Subcutaneous adipose tissue (tissue), 4 donors: ENCODE results near the gene BAG5. TPM values are rescaled to one million over a fixed set of nuclear protein-coding genes. Genes with fewer than 3 reads are reported as not detected.

Experiments used
- total RNA-seq, 4 donors: library from RNA; depleted of rRNA; stranded (reverse); fragments of >200 nt; gene quantifications; one replicate each; pipeline ENCODE4 v1.1.0, GENCODE V29; 2016
- TF ChIP-seq, protein P1 (sequence below): fragments of 450-650 bp; IDR thresholded peaks from one replicate; pipeline ENCODE4 v1.5.1; 2016; ENCODE audit warnings: low read depth, mild to moderate bottlenecking, control low read depth, antibody characterized with exemption, moderate library complexity

Gene BAG5
- total RNA-seq, 4 donors from 2014 or later: 35.7 to 53.8 (median 46.9) TPM

DNA sequence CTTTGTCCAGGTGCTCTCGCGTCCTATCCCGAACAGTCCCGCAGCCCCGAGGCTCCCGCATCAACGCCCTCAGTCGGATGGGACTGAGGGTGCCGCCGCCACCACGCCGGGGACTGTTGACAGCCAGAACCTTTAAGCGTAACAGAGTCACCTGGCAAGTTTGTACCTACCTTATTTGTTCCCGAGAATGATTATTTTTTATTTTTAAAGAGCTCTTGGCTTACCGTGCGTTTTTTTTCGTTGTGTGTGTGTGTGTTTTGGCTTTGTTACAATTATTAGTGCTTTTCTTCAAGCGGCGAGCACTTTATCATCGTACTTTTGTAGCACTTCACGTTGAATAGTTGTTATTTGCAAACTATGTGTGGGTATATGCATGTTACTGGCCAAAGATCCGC, 766 bp upstream of the BAG5 start:
- TF ChIP-seq, protein P1, sequence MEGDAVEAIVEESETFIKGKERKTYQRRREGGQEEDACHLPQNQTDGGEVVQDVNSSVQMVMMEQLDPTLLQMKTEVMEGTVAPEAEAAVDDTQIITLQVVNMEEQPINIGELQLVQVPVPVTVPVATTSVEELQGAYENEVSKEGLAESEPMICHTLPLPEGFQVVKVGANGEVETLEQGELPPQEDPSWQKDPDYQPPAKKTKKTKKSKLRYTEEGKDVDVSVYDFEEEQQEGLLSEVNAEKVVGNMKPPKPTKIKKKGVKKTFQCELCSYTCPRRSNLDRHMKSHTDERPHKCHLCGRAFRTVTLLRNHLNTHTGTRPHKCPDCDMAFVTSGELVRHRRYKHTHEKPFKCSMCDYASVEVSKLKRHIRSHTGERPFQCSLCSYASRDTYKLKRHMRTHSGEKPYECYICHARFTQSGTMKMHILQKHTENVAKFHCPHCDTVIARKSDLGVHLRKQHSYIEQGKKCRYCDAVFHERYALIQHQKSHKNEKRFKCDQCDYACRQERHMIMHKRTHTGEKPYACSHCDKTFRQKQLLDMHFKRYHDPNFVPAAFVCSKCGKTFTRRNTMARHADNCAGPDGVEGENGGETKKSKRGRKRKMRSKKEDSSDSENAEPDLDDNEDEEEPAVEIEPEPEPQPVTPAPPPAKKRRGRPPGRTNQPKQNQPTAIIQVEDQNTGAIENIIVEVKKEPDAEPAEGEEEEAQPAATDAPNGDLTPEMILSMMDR: no peak

DNA sequence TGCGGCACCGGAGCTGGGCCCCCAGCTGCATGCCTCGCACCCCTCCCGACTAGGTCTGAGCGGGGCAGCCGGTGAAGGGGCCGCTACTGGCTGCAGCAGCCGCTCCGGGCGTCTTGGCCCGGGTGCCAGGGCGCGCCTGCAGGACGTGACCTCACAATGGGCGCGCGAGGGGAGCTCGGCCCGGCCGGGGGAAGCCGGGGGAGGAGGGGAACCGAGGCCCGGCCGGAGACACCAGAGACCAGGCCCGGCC, 353 bp downstream of the BAG5 start:
- TF ChIP-seq, protein P1: no peak

DNA sequence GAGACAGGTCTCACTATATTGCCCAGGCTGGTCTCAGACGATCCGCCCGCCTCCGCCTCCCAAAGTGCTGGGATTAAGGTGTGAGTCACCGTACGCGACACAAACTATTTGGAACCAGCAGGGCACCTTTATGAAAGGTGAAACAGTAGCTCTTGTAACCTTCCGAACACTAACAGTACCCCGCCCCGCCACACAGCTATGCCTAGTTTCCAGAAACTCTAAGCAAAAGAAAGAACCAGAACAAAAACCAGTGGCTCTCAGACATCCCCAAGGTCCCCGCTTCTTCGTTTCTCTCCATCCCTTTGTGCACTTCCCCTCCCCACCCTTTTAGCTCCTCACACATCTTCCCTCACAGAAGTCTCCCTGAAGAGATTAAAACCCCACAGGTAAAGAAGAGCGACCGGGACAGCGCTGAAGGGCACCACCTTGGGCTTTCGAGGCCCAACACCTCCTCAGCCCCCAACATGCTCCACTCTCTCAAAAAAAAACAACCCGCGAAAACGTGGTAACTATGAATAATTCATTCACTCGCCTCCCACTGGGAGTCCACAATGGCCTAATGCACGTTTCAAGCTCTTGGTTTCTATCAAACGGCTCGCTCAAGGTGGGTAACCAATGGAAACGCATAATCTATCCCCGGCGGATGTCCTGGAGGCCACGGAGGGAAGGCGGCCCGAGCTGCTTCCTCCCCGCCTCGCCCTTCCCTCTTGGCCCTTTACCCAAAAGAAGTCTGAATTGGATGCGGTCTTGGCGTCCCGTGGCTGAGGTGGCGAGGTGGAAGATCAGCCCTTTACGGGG, 877 bp downstream of the BAG5 start:
- TF ChIP-seq, protein P1: no peak

DNA sequence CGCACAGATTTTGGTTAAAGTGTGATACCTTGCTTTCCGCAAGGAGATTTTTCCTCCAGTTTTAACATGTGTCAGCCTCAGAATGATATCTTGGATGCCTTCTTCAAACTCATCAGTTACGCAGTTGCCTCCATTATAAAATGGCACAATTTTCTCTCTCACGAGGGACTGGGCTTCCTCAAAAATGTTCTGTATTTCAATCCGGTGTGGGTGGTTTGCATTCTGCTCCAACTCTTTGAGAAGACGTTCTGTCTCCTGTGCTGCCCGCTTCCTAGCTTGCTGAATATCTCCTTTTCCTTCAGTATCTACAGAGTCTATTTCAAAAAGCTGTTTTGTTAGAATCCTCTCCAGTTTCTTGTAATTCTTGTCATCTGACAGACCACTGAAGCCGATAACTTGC, 1.8 kb downstream of the BAG5 start:
- TF ChIP-seq, protein P1: no peak

DNA sequence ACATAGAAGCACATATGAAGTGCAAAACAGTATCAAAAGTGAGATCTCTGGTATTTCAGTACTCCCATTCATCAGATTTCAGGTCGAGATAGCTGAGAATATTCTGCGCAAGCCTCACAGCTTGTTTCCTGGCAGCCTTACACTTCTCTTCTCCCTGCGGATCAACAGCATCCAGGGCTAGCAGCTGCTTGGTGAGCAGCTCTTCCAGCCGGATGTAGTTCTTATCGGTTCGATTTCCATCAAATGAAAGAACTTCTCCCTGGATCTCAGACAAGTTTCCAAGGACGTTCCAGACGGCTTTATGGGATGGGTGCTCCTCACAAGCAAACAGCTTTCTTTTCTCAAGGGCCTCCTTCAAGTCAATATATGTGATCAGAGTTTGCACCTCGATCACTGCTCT, 2.7 kb downstream of the BAG5 start:
- TF ChIP-seq, protein P1: no peak

DNA sequence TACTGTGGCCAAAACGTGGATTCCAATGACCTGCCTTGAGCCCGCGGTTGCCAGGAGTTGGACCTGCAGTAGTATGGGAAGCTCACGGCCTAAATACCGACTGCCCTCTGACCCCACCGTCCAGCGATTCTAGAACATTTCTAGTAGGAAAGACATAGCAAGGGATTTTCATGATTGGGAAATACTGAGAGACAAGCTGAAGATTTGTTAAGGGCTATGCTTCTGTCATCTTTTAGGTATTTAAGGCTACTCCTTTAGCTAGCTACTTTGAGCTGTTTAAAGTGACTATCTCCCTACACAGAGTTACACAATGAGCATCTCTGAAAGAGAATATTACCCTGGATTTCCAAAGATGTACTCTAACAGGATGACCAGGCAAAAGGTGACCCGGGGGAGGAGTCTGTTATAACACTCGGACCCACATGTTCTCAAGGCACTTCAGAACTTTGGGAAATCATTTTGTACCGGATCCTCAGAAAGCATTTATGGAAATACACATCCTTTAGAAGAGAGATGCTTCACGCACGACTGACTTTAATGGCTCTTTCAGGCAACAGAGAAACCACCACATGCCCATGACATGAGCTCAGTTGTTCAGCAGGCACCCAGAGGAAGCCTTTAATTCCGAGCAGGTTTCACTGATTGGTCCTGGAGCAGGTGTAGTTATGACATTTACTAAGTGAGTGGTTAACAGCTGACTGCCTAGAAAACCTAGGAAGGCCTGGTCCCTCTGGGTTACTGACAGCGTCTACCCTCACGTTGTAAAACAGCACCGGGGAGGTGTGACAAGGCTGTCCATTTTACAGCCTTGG, 4.2 kb downstream of the BAG5 start:
- TF ChIP-seq, protein P1: no peak

DNA sequence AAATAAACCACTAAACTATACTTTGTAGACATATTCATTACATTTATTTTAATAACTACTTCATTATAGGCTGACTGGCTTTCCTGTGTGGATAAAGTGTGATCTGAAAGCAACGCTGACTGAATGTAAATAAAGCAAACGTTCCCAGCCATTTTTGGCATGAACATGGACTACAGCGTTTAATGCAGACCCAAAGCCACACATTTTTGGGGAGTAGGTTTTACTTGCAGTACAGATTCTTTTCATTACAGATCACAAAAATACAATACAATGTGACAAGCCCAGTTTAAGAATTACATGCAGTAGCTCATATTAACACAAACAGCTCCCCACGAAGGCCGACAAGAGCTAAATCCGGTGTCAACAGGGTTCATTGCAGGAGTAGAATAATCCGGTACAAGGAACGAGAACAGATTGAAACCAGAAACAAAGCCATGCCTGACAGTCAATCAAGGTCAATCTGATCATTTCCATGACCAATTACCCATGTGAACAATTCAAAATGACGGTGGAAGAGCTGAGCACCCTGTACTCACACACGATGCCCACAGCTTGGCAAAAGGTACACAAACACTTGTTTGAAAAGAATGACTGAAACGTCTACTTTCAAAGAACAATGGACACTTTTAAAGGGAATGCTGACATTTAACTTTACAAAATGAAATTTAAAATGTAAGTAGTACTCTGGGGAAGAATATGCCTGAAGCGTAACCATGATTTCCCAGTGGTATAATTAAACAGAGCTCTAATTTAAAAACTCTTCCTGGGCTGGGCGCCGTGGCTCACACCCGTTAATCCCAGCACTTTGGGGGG, 5.3 kb downstream of the BAG5 start:
- TF ChIP-seq, protein P1: no peak
